Astrocyte of the cerebellum (primary cell): ENCODE results near the gene SEPTIN5.

ENCODE experiments used
- DNase-seq: peaks from one replicate; pipeline ENCODE4 v3.0.0-alpha.2; 2011; ENCODE audit warnings: low read depth
- H3K4me3 ChIP-seq: 2 replicates; pipeline ENCODE4 v1.5.1; 2011; ENCODE audit warnings: mild to moderate bottlenecking, low read depth, low read length, moderate library complexity
- in situ Hi-C: cut with HindIII; loops from 2 replicates; pipeline ENCODE4 v1.10.0; 2017; ENCODE audit warnings: low sequenced_read_pairs
- TF ChIP-seq, protein P1 (sequence below): IDR thresholded peaks from 2 replicates; pipeline ENCODE4 v1.5.1; 2012; ENCODE audit warnings: low read length, low read depth, moderate library complexity, mild to moderate bottlenecking; ENCODE audit errors: missing control alignments

SEPTIN5 gene

DNA sequence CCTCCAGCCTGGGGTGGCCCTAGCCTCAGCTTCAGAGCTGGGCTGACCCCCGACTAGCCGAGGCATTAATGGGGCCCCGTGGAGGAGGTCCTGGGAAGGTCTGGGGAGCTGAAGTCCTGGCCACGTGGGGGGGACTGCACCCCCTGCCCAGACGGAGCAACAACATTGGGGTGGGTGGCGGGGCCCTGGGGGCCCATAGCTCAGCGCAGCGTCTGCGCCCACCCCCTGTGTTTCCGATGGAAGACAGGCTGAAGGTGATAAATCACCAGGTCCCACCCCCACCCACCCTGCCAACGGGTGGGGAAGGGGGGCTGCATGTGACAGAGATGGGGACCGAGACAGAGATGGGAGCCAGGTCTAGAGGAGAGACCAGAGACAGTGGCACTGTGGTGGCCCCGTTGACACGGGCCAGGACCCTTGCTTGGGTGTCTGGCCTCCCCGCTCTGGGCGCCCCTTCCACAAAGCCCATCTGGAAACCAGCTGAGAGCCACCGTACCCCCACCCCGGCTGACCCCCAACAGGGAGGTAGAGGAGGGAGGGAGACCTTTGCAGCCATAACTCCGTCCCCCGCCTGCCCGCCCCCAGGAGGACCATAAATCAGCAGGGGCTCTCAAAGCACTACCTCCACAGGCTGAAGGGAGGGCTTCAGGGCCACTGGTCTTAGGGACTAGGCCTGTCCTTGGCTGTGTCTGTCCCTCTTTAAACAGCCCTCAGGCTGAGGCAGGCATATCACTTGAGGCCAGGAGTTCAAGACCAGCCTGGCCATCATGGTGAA, 17.2 kb downstream of the SEPTIN5 start:
- in situ Hi-C loops, result no loop called here
- no peak overlapping the region for H3K4me3 ChIP-seq
- no peak for DNase-seq
- TF ChIP-seq, protein P1, sequence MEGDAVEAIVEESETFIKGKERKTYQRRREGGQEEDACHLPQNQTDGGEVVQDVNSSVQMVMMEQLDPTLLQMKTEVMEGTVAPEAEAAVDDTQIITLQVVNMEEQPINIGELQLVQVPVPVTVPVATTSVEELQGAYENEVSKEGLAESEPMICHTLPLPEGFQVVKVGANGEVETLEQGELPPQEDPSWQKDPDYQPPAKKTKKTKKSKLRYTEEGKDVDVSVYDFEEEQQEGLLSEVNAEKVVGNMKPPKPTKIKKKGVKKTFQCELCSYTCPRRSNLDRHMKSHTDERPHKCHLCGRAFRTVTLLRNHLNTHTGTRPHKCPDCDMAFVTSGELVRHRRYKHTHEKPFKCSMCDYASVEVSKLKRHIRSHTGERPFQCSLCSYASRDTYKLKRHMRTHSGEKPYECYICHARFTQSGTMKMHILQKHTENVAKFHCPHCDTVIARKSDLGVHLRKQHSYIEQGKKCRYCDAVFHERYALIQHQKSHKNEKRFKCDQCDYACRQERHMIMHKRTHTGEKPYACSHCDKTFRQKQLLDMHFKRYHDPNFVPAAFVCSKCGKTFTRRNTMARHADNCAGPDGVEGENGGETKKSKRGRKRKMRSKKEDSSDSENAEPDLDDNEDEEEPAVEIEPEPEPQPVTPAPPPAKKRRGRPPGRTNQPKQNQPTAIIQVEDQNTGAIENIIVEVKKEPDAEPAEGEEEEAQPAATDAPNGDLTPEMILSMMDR, result no peak

DNA sequence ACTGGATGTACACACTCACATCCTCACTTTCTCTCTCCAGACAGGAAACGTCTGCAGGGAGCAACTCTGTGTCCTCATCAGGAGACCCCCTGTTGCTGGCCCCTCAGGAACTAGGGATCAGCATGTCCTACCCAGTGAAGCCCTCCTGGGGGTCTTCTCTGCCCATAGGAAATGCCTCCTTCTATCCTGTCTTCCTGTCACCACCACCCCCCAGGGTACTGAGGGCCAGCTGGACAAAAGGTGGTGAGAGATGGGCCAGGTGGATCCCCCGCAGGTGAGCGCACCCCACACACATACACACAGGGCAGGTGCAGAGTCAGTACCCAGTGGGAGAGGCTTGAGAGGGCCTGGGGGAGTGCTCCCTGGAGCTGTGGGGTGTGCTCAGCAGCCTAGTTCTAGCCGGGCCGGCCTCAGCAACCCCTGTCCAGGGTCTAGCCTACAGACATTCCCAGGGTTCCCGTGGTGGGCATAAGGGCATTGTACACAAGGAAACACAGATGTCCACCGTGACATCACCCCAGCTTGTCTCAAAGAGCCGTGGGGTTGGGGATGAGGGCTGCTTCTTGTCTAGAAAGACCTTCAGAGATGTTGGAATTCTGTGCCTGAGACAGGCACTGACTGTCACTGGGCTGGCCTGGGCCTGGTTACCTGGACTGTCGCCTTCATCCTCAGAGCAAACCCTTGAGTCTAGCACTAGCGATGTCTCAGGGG, 18.3 kb downstream of the SEPTIN5 start:
- H3K4me3 ChIP-seq, result no peak overlapping the region
- TF ChIP-seq, protein P1, result no peak
- DNase-seq, result no peak
- in situ Hi-C loops, result no loop called here

DNA sequence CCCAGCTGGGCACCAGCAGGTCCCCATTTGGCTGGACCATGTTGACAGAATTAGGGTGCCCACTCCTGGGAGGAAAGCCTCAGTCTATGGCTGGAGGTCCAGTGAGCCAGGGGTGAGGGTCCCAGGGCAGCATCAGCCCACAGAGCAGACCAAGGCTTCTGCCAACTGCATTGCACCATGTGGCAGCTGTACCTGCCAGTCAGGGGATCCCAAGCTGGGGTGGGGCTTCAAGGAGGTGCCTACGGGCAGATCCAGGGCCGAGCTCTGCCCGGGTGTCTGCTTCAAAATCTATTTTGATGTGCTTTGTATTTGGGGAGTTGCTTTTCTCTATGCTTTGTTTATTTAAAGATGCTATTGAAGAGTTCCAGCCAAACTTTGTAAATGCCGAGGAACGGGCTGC, 19.5 kb downstream of the SEPTIN5 start:
- TF ChIP-seq, protein P1, result no peak
- DNase-seq, result no peak
- no peak overlapping the region for H3K4me3 ChIP-seq
- in situ Hi-C loops, result no loop called here

DNA sequence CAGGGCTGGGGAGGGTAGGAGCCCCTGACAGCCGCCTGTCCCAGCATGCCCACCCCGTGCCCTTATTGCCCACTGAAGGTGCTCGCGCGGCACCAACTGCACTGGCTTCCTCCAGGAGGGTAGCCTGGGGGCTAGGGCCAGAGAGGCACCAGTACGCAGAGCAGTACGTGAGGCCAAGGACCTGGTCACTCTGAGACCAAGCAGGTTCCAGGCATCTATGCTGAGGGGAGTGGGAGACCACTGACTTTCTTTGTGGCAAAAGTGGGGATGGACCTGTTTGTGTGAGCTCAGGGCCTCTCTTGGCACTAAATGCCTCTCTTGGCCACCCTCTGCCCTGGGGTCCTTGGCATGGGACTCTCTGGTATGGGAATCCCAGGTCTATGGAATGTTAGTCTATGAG, 19.9 kb downstream of the SEPTIN5 start:
- H3K4me3 ChIP-seq, result no peak overlapping the region
- DNase-seq, result no peak
- in situ Hi-C loops, result no loop called here
- TF ChIP-seq, protein P1, result no peak

DNA sequence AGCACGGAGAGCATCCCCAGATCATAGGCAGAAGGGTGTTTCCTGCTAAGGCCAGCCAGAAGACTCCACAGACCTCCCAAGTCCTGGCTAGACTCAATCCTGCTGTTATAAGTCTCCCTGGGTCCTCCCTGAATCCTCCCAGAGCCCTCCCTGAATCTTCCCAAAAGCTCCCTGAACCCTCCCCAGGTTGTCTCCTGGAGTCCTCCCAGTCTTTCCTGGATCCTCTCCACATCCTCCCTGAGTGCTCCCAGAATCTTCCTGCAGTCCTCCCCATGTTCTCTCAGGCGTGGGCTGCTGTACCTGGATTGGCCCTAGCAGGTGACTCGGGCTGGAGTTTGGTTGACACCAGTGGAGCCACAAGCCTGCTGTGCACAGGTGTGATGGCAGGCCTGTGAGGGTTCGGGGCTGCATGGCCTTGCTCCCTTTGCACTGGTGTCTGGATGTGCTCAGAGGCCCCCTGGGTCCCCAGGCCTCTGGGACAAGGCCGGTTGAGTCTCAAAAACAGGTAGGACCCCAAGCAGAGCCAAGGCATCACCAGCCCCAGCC, 20.6 kb downstream of the SEPTIN5 start:
- TF ChIP-seq, protein P1, result no peak
- no peak overlapping the region for H3K4me3 ChIP-seq
- in situ Hi-C loops, result no loop called here
- DNase-seq, result no peak

DNA sequence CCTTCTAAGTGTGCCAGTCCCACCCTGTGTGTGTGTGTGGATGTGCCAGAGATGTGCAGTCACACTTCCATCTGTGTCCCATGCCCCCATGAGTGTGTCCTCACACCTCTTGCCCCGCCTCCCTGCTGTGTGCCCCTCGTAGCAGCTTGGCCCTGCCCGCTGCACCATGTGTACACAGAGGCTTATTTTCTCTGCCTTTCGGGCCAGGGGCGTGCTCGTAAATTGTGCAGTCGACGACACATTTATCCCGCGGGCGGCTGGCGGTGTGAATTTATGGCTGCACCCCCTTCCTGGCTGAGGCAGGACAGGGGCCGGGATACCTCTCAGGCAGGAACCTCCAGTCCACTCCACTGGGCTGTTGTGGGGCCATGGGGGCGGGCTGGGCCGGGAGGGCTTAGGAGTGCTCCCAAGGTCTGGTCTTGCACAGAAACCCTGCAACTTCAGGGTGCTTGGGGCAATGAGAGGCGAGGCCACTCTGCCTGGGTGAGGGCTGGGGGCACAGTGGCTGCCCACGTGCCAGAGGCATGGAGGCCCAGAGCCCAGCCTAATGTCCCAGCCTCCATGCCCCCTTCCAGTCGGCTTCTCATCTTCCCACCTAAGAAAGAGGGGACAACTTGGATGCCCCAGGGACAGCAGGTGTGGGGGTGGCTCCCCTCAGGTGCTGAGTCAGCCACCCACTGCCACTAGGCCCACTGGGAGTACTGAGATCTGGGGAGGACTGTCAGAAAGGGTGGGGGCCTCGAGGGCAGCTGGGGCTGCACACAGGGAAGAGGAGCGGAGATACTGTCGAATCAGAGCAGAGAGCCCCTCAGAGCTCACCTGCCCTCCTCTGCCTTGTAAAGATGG, 21.6 kb downstream of the SEPTIN5 start:
- in situ Hi-C loops, result no loop called here
- H3K4me3 ChIP-seq, result no peak overlapping the region
- TF ChIP-seq, protein P1, result no peak
- no peak for DNase-seq
